ENCODE results near the gene SNX8.

DNA sequence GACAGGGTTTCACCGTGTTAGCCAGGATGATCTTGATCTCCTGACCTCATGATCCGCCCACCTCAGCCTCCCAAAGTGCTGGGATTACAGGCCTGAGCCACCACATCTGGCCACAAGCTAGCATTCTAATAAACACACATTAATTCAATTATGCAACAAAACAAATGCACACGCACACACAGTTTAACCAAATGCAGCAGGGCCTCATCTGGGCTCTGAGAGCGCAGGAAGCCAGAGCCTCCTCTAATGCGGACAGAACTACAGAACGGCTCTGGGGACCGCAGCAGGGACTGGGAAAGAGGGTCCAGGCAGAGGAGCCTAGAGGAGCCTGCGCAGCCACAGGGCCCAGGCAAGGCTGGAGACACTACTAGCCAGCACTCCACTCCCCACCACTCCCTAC lies 85.3 kb downstream of the SNX8 start:
- TF ChIP-seq, protein P1, sequence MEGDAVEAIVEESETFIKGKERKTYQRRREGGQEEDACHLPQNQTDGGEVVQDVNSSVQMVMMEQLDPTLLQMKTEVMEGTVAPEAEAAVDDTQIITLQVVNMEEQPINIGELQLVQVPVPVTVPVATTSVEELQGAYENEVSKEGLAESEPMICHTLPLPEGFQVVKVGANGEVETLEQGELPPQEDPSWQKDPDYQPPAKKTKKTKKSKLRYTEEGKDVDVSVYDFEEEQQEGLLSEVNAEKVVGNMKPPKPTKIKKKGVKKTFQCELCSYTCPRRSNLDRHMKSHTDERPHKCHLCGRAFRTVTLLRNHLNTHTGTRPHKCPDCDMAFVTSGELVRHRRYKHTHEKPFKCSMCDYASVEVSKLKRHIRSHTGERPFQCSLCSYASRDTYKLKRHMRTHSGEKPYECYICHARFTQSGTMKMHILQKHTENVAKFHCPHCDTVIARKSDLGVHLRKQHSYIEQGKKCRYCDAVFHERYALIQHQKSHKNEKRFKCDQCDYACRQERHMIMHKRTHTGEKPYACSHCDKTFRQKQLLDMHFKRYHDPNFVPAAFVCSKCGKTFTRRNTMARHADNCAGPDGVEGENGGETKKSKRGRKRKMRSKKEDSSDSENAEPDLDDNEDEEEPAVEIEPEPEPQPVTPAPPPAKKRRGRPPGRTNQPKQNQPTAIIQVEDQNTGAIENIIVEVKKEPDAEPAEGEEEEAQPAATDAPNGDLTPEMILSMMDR (IDR thresholded peaks at IDR 0.05): no peak
- TF ChIP-seq MAZ (IDR thresholded peaks at IDR 0.05; ENCODE audit: borderline replicate concordance, low read depth, low read length): no peak
- TF ChIP-seq CHD2 (IDR thresholded peaks at IDR 0.05; ENCODE audit: low read length, partially characterized antibody): no peak
- no peak for TF ChIP-seq CHD4 (IDR thresholded peaks at IDR 0.05; ENCODE audit: borderline replicate concordance)
- no peak for TF ChIP-seq RFX5 (IDR thresholded peaks at IDR 0.05)
- TF ChIP-seq SREBF2 (IDR thresholded peaks at IDR 0.05): no peak
- TF ChIP-seq SMC3 (IDR thresholded peaks at IDR 0.05): no peak

All from A549 (cell line).